HG03378 (cell line): ENCODE results near the gene FRS2.

Experiments
- ATAC-seq: cut with Tn5 transposase; IDR thresholded peaks from one replicate; pipeline ENCODE4 v1.9.1; 2021; ENCODE audit warnings: mild to moderate bottlenecking, moderate library complexity; ENCODE audit not compliant: unreplicated experiment

The FRS2 gene

DNA sequence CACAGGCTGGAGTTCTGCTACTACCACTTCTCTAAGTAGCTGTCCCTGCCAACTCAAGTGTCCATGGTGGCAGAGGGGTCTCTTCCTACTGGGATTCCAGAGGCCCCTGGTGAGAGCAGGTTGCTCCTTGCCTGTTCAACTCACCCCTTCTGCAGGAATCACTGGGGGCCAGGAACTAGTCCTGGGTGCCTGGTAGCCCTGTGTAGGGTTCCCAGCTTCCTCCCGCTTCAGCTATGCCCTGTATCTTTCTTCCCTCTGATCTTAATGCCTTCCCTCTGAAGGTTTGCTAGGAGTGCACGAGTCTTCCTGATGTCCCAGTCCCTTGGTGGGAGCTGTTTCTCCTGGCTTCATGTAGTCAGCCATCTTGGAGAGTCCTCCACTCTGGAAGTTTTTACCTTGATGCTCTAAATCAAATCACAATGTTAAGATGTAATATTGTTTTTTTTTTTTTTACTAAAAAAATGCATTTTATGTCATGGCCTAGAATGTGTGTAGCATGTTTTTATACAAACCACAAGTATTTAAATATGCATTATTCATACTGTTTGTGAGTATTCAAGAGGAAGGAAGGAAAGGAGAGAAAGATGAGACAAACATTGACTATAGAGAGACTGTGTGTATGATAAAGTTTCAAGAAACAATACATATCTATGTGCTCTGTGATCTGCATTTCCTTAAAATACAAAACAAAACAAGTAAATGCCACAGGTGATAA lies 54.7 kb downstream of the FRS2 start:
- ATAC-seq, result no peak

GRCh38 chr12:69527506-69528272 lies 57.5 kb downstream of the FRS2 start:
- no peak for ATAC-seq

DNA sequence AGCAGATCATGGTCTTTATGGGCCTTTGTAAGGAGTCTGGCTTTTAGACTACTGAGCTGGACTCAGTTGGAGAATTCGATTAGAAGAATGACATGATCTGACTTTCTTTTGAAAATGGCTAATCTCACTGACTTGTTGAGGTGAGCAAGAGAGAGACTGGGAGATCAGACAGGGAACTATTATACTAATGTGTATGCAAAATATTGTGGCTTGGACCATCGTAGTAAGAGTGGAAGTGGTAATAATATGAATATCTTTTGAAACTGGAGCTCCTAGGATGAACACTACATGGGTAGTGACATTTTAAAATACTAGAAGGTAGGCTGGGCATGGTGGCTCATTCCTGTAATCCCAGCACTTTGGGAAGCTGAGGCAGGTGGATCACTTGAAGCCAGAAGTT lies 58.8 kb downstream of the FRS2 start:
- no peak for ATAC-seq

DNA sequence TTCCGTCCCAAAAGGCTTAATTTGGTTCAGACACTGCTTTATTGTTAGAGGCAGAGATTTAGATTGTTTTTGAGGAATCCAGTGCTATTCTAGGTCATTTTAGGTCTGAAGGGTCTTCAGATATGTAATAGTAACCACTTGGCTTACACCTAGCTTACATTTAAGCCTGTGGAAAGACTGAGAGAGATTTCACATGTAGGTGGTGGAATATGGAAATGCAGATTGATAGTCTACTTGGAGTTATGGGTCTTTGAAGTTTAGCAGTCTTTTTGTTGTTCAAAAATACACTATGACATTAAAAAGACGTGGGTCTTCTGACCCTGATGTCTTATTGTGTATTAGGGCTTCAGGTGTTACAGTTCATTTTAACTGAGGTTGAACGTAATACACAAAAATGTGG lies 63.7 kb downstream of the FRS2 start:
- no peak for ATAC-seq

DNA sequence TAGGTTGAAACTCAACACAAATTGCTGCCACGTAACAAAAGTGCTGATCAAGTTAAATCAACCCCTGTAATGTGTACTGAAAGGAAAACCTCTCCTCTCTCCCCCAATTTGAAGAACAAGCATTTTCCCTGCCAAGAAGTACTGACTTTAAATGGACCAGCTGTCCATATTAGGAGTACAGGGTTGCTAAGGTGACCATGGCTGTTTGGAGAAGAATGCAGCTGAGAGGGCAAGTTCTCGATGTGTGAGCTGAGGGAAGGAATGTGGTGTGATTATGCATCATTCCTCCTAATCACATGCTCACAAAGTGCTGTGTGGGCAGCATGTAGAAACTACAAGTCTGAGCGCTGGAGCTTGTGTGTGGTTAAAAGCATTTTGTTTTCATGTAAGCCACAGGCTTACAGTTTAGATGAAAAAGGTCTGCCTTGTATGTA lies 64.2 kb downstream of the FRS2 start:
- ATAC-seq, result peak; percentile 96

- ATAC-seq, result no peak
Measured at GRCh38 chr12:69540987-69541386, 70.8 kb downstream of the FRS2 start.

DNA sequence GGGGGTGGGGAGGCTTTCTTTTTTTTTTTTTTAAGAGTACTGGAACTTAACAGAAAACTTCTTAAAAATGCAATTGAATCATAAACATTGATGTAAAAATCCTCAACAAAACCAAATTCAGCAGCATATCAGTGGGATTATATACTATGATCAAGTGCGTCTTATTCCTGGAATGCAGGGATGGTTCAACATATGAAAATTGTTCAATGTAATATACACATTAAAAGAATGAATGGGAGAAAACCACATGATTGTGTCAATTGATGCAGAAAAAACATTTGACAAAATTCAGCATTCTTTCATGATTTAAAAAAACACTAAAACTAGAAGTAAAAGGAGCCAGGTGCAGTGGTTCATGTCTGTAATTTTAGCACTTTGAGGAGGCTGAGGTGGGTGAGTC lies 73.9 kb downstream of the FRS2 start:
- no peak for ATAC-seq

- no peak for ATAC-seq
Measured at GRCh38 chr12:69545081-69545480, 74.9 kb downstream of the FRS2 start.

- ATAC-seq, result peak; percentile 86
Measured at GRCh38 chr12:69546693-69547438, 76.7 kb downstream of the FRS2 start.

- ATAC-seq, result no peak
Measured at GRCh38 chr12:69548687-69549086, 78.5 kb downstream of the FRS2 start.

DNA sequence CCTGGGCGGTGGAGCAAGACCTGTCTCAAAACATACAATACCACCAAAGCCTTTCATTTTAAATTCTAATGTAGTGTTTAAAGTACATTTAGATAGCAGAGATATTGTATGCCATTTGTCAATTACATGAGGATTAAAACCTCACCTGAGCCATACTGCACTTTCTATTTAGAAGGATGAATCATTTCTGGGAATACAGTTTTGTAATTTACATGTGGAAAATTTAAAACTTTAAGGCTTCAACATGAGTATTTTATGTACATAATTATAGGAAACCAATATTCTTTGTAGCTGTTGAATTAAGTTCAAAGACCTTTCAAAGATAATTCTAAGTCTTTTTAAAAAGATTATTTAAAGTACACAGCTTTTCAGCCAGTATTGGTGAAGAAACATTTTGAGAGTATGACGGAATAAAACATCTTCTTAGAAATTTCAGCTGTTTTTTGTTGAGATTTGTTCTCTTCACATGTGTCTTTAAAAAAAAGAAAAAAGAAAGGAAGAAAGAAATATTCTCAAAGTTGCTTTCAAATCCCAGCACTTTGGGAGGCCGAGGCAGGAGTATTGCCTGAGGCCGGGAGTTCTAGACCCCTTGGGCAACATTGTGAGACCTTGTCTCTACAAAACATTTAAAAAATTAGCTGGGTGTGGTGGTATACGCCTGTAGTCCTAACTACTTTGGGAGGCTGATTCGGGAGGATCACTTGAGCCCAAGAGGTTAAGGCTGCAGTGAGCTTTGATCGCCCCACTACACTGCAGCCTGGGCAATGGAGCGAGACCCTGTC lies 80.6 kb downstream of the FRS2 start:
- ATAC-seq, result no peak

- no peak for ATAC-seq
Measured at GRCh38 chr12:69553628-69554248, 83.5 kb downstream of the FRS2 start.

DNA sequence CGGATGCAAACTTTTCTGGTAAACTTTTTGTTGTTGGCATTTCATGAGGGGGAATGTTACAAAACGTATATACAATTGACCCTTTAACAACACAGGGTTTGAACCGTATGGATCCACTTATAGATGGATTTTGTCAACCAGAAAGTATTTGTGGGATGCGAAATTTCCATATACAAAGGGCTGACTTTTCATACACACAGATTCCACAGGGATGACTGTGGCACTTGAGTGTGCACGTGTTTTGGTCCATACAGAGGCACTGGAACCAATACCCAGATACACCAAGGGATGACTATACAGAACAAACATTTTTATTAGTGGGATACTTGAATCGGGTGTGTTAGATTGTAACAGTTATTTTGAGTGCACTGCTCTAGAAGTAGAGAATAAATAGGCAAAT lies 85.3 kb downstream of the FRS2 start:
- no peak for ATAC-seq

DNA sequence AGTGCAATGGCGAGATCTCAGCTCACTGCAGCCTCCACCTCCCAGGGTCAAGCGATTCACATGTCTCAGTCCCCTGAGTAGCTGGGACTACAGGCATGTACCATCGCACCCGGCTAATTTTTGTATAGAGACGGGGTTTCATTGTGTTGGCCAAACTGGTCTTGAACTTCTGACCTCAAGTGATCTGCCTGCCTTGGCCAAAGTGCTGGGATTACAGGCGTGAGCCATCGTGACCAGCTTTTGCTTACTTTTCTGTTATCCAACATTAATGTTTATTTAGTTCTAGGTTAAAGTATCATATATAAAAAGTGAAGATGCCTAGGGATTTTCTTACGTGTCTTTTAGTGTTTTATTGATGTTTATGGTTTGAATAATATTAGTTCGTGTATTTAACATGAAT lies 86.2 kb downstream of the FRS2 start:
- ATAC-seq, result no peak

- no peak for ATAC-seq
Measured at GRCh38 chr12:69563166-69563762, 93.1 kb downstream of the FRS2 start.

DNA sequence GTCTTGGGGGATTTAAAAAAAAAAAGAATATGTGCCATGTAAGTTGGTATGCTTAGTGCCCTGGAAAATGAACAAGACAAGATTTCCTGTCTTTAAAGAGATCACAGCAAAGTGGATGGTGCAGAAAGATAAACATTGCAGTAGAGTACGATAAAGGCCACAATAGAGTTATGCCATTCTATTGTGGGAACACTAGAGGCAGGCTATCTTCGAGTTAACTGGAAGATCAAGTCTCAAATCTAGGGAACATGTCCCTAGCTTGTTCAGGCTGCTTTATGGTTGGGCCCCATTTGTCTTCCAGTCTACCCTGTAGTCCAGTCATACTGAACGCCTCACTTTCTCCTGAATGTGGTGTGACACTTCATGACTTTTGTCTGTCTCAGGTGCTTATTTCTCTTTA lies 96.4 kb downstream of the FRS2 start:
- no peak for ATAC-seq

DNA sequence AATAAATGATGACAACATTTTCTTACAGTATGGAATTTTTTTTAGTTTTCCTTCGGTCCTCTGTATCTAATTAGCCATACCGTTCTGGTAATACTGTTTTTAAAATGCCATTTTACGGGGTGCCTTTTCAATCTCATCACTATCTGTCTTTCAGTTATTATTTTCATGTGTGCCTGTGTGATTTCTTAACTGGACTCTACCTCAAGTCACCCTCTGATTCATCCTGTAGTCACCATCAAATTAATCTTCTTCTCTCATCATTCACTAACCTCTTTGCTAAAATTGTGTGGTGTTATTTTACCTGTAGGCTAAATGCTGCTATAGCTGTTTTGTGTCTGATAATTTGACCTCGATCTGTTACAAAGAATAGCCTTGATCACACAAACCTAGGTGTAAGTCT lies 99.0 kb downstream of the FRS2 start:
- no peak for ATAC-seq

- ATAC-seq, result no peak
Measured at GRCh38 chr12:69570000-69570516, 99.9 kb downstream of the FRS2 start.

- ATAC-seq, result peak; percentile 70
Measured at GRCh38 chr12:69570545-69571399, 100.6 kb downstream of the FRS2 start.
